NCI-H1092 (cell line): ENCODE measurements around the gene CCNC.

ENCODE experiments used
- DNase-seq: peaks from one replicate; lab custom pipeline; 2025; lab: John Stamatoyannopoulos, UW

CCNC gene, protein sequence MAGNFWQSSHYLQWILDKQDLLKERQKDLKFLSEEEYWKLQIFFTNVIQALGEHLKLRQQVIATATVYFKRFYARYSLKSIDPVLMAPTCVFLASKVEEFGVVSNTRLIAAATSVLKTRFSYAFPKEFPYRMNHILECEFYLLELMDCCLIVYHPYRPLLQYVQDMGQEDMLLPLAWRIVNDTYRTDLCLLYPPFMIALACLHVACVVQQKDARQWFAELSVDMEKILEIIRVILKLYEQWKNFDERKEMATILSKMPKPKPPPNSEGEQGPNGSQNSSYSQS

DNA sequence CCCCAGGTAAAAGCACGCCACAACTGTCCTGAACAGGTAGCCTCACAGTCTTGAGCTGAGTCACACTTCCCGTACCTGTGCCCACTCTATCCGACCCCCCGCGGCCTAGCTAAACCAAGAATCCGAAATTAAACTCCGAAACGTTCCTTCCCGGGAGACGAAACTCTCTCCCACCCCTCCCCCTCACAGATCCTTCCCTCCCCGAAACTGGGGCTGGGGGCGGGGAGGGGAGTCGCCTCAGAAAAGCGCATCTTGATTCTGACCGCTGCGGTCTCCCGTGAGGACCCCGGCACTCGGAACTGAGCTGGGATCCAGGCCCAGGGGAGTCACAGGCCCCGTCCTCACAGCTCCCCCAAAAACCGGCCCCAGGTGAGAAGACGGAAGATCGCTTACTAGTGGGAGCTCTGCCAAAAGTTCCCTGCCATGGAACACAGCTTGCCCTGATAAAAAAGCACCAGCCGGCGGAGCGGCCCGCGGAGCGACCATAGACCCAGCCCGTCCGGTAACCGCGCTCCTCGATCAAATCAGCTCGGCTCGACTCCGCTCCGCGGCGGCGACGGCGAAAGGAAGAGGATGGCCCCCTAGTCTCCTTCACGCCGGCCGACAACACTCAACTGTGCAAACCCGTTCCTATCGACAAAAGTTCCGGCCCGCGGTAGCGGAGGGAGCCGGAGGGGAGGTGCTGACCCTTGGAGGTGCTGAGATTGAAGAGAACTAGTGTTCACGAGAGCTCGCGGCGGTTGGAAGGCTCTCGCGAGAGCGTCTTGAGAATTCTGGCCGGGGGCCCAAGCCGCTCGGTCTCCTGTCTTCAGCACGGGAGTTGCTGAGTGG lies at the start of gene CCNC:
CCNC (minus strand) TSS at position 558 of the 831 bp plus-strand sequence; CDS start at position 425, 133 bp downstream.
- peak; percentile 93 for DNase-seq

DNA sequence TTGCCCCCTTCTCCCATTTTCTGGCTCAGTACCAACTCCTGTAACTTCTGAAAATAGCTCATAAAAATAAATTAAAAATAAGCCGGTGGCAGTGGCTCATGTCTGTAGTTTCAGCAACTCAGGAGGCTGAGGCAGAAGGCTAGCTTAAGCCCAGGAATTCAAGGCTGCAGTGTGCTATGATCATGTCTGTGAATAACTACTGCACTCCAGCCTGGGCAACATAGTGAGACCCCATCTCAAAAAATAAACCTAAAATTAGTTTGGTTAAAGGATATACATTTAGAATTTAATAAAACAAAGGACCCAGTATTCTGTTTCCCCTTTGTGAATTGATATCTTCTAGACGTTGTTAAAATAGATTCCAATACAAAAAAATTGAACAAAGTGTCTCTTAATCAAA lies 48.7 kb upstream of the CCNC start:
- no peak for DNase-seq

DNA sequence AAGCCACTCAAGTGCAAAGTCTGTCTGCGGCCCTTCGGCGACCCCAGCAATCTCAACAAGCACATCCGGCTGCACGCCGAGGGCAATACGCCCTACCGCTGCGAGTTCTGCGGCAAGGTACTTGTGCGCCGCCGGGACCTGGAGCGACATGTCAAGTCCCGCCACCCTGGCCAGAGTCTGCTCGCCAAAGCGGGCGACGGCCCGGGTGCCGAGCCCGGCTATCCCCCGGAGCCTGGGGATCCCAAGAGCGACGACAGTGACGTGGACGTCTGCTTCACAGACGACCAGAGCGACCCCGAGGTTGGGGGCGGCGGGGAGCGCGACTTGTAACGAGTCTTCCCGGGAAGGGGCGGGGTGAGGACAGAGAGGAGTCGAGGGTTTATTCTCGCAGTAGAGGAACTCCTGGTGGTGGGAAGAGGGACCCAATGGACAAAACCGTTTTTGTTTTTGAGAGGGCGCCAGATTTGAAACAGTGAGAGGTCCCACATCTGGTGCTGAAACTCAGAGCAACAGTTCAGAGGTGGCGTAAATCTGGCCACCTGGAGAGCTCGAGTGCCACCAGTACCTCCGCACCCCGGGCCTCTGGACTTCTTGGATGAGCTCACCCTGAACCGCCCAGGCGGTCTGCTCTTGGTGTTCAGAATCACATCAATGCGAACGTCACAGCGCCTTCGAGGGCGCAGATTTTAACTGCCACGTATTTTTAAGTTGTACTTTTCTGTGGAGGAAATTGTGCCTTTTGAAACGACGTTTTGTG lies 46.1 kb upstream of the CCNC start:
- DNase-seq, result peak; percentile 40

DNA sequence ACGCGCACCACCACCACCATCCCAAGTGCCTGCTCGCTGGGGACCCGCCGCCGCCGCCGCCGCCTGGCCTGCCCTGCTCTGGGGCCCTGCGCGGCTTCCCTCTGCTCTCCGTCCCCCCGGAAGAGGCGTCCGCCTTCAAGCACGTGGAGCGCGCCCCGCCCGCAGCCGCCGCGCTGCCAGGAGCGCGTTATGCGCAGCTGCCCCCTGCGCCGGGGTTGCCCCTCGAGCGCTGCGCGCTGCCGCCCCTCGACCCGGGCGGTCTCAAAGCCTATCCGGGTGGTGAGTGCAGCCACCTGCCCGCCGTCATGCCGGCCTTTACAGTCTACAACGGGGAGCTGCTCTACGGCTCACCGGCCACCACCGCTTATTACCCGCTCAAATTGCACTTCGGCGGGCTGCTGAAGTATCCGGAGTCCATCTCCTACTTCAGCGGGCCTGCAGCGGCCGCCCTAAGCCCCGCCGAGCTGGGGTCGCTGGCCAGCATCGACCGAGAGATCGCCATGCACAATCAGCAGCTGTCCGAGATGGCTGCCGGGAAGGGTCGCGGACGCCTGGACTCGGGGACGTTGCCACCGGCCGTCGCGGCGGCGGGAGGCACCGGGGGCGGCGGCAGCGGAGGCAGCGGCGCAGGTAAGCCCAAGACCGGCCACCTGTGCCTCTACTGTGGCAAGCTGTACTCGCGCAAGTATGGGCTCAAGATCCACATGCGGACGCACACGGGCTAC lies 45.4 kb upstream of the CCNC start:
- DNase-seq, result peak; percentile 27

DNA sequence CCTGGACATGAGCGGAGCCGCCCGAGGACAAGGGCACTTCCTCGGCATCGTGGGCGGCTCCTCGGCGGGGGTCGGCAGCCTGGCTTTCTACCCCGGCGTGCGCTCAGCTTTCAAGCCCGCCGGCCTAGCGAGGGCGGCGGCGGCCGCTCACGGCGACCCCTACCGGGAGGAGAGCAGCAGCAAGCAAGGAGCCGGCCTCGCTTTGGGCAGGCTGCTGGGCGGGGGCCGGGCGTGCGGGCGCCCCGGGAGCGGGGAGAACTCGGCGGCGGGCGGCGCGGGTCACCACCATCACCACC lies 44.9 kb upstream of the CCNC start:
- peak; percentile 11 for DNase-seq

DNA sequence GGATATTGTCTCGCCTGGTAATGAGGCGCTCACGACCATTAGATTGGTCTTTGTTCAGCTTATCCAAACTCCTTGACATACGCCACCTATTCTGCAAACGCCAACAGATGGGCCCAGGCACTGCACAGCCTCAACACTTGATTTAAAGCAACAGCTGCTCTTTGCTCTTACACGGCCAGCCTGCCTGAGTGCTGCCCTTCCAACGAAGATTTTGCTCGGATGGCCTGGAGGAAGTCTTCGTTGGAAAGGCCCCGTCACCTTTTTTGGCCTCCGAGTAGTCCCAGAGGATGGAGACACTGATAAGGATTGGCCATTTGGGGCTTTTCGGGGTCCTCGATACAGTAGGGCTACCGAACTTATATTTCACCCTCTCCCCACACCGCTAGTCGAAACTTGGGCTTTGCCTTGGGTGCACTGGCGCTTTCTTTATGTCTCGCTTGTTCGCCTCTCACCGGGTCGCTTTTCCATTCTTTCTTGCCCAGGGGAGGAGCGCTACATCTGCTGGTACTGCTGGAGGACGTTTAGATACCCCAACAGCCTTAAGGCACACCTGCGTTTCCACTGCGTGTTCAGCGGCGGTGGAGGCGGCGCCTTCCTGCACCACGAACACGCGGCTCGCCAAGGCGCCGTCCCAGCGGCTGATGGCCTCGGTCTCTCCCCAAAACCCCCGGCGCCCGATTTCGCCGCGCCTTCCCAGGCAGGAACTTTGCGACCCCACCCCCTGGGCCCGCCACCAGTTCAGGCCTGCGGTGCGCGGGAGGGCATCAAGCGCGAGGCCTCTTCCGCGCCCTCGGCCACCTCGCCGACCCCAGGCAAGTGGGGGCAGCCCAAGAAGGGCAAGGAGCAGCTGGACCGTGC lies 44.3 kb upstream of the CCNC start:
- DNase-seq, result no peak

DNA sequence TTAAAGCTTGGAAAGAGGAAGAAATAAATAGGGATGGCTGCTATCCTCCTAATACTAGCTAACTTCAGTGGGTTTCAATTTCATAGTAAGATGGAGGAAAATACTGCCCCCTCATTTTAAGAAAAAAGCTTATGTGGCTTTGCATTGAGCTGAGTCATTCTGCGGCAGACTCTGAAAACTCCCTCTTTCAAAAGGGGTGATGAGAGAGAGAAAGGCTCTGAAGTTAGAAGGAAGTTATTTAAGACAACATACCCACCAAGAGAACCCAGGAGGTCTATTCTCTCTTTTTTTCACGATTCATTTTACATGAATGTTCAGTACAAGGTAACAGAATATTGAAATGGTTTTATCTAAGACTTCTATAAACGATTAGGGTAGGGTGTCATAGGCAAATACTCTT lies 42.7 kb upstream of the CCNC start:
- DNase-seq, result no peak

DNA sequence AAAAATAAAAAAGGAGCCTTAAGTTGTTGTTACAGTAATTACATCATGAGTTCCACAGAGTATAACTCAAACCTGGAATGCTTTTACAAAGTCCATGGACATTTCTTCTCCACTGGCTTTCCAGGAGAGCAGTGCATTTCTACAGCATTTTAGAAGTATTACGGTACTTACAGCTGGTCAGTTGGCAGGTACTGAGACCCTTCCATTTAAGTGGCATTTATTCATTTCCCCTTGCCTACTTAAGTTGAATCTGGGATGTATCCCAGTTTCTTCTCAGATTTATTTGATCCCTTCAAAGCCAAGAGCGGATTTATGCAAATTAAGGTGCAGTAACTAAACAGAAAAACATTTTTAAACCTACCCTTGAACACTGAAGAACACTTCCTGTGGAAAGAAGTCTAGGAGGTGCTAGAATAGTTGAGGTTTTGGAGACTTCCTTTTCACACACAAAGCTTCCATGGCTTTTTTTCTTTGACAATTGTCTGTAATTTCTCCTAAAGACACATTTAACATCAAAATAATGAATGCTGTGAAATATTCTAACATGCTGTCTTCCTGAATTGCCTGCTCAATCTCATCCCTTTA lies 41.5 kb upstream of the CCNC start:
- DNase-seq, result no peak

DNA sequence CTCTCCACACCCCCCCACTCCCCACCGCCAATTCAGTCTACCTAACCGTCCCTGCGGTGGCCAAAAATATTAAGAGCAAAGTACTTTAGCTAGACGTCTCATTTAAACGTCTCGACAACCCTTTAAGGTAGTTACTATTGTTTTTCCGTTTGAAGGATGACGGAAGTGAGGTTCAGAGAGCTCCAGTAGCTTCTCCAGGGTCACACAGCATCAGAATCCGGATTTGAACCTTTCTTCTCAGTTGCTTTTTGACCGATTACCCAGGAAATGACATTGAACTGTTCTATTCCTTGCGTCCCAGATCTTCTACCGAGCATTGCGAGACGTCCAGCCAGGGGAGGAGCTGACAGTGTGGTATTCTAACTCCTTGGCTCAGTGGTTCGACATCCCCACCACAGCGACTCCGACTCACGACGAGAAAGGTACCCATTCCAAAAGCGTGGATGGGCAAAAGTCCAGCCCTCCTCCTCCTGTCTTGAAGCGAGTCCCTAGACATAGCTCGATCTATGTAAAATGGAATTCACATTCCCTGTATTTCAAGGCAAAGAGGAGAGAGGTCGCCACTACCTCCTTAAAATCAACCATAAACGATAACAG lies 40.5 kb upstream of the CCNC start:
- no peak for DNase-seq

DNA sequence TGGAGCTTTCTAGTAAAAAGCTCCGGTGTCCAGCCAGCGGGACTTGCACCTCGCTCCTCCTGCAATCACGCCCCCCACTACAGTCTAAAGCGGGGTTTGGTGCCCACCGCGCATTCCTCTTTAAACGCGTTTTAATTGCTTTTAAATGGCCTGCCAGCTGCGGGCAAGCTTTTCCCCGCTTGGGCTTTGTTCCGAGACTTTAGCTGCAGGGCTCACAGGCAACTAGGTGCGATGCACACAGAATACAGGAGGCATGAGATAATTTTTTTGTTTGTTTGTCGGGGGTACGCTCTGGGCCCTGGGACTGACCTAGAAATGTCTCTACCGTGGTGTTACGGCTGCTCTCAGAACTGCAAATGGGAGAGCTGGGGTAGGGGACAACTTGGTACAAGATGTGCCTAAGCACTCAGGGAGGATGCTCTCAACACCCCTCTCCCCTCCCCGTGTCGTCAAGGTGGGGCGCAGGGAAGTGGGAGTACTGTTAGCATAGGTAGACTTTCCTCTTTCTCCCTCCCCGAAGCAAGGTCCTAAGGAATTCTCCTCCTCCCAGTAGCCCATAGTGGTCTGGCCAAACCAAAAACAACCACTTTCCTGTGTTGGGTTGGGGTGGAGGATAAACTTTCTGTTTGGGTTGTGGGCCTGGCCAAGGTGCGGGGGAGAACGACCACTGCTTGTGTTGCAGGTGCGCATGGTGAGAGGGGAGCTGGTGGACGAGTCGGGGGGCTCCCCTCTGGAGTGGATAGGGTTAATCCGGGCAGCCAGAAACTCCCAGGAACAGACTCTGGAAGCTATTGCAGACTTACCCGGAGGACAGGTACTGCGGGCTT lies 39.8 kb upstream of the CCNC start:
- DNase-seq, result no peak

DNA sequence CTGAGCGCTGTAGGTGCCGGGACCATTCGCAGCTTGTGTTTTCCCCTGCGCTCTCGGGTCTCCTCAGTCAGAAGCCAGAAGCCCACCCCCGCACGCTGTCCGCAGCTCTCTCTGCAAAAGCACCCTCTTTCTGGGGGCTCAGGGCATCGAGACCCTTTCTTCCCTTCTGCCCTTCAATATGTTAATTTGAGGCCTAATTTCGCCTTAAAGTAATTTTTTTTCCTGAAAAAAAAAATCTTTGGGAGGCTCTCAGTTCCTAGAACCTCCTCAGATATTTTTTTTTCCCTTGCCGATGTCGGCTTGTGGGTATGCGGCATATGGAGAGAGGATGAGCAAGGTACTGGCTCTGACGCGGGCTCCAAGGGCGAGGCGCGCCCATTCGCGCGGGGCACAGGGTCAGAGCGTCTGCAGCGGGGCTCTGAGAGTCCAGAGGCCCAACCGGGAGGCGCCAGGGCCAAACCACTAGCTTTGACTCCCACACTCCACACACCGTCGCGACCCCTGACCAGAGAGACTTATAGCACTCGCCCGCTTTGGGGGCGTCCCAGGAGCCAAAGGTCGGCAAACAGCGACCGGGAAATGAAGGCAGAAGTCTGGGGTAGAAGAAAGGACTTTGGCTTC lies 39.1 kb upstream of the CCNC start:
- DNase-seq, result no peak

DNA sequence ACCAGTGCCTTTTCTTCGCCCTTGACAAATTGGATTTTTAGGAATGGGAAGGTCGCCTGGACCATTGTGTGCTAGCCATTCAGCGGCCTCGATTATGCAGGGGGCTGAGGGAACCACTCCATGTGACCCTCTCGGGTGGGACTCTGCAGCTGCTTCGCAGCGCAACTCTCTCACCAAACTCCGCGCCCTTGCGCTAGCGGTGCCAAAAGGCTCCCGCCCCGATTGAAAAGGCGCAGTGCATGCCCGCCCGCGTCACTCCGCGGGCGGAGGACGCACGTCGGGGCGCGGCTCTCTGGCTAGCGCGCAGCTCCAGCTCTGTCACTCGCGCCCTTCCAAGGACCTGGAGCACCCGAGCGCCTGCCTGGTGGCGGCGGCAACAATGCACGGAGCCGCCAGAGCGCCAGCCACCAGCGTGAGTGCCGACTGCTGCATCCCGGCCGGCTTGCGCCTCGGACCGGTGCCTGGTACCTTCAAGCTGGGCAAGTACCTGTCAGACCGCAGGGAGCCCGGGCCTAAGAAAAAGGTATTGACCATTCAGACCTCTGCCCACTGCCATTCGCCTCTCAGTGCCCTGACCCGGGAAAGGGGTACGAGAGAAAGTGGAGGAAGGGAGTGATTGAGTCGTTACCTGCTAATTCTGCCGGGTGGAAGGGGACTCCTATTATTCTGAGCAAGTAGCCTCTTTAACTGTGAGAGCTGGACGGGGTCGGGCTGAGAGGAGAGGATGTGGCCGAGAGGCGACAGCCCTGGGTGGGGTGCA lies 38.4 kb upstream of the CCNC start, which contains the start of gene PRDM13:
PRDM13 (plus strand) TSS at position 178 of the 760 bp plus-strand sequence; CDS start at position 380, 202 bp downstream.
- DNase-seq, result no peak

DNA sequence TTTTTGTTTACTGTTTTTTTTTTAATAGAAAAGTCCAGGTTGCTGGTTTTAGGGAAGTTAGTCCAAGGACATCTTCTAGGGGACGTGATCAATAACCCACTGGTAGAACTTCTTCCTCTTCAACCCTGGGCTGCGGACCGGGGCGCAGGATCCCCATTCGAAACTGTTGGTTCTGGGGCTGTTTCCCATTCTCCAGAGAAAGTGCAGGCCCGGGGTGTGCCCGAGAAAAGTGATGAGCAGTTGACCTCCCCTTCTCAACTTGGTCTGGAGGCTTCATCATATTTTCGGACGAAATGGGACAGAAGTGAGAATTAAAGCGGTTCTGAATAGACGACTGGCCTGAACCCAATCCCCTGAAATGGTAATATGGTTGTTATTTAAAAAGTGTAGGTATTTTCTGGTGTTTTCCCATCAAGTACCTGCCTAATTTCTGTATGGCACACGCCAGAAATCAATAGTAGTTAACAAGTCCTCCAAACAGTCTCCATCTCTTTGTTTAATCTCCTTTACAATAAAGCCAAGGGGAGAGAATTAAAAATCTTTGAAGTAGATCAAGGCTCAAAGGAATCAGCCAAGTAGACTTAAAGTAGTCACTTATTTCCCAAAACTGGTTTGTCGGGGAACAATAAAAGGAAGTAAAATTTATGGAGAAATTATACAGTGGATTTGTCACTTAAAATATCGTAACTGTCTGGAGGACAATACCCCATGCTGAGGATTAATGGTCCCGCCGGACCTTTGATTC lies 37.6 kb upstream of the CCNC start:
- no peak for DNase-seq

DNA sequence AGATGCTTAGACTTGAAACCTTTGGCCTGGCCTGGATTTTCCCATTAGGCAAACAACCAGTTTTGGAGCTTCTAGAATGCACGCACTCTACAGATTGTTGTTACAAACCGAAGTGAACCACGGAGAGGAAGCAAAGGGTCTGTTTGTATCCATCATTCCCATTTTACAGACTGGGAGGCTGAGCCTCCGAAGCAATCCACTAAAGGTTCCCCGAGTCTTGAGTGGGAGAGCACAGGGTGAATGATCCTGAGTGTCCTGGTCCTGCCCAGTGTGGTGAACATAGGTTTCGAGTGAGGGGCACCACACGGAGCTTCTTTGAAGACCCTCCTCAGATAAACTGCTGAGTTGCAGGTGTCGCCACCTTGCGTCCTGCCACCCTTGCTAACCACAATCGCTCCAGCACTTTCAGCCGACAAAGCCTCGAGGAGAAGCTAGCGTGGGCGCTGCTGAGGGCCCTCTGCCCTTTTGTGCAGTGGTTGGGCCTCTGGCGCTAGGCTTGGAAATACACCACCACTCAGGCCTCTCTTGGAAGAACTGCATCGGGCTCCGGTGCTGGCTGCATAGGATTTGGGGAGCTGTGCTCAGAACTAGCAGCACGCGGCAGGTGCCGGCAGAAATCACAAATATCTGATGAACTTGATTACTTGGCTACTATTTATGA lies 36.7 kb upstream of the CCNC start:
- DNase-seq, result no peak

DNA sequence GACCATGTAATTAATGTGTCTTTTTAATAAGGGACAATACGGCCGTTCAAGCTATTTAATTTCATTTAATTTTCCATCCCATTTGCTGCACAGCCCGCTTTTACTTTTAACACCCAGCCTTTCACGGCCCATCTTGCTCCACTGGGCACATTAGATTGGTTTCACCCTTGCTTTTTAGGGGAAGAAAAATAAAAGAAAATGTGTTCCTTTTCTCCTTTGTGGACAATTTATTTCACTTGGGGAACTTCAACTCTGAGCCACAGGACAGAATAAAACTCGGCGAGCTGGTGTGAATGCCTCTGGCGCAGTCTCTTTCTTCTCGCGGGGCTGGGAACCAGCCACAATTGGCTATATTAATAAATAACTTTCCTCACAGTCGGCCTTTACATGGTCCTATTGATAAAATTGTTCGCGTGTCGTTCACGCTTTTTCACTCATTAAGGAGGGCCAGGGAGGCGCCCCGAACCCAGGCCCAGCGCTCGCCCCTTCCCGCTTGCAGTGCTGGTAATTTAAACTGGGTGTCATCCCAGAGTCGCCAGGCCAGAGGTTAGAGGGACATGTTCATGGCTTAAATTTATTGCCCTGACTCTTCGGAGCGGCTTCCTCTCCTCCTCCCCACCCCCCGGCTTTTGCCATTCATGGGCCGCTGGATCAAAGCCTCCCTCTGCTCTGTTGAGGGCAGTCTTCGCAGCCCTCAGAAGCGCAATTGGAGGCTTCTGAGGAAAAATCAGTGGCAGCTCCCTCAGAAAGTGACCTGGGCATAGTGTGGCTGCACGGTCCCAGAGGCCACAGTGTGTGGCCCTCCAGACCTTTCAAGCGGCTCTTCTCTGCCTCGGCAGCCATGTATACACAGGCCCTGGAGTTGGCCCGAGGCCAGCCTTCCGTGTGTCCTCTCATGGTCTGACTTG lies 36.0 kb upstream of the CCNC start:
- DNase-seq, result no peak
